ENCODE results near the gene CEP131.

CEP131 gene

GRCh38 chr17:81245665-81246342 is 23.0 kb upstream of the CEP131 start:
- H3K27me3 ChIP-seq (ENCODE audit: control insufficient read depth in 1 of 2, insufficient read depth in 2 of 2, low read length in 2 of 2): no peaks in the 10 kb centered on the region
- H3K27ac ChIP-seq (ENCODE audit: low read depth, low read length): no peak overlapping the region
- H3K4me1 ChIP-seq (ENCODE audit: control insufficient read depth in 1 of 2, insufficient read depth in 2 of 2, low read length in 2 of 2): peaks cover 8 to 13% of the 10 kb centered on the region in 2 donors
- H3K36me3 ChIP-seq (ENCODE audit: control insufficient read depth in 1 of 2, insufficient read depth in 2 of 2, low read length in 2 of 2): peaks cover 13 to 29% of the 10 kb centered on the region in 2 donors
- H3K9ac ChIP-seq (ENCODE audit: low read depth in 1 of 2, low read length in 2 of 2): no peak overlapping the region
- H3K4me3 ChIP-seq (ENCODE audit: low read depth in 1 of 2, low read length in 2 of 2): no peak overlapping the region
- H3K9me3 ChIP-seq (ENCODE audit: control insufficient read depth in 1 of 2, low read length in 2 of 2): no peaks in the 10 kb centered on the region

GRCh38 chr17:81245024-81245664 is 22.4 kb upstream of the CEP131 start:
- H3K4me1 ChIP-seq (ENCODE audit: control insufficient read depth in 1 of 2, insufficient read depth in 2 of 2, low read length in 2 of 2): peaks cover 5 to 11% of the 10 kb centered on the region in 2 donors
- H3K36me3 ChIP-seq (ENCODE audit: control insufficient read depth in 1 of 2, insufficient read depth in 2 of 2, low read length in 2 of 2): peaks cover 13 to 26% of the 10 kb centered on the region in 2 donors
- H3K4me3 ChIP-seq (ENCODE audit: low read depth in 1 of 2, low read length in 2 of 2): no peak overlapping the region
- H3K27me3 ChIP-seq (ENCODE audit: control insufficient read depth in 1 of 2, insufficient read depth in 2 of 2, low read length in 2 of 2): no peaks in the 10 kb centered on the region
- no peaks in the 10 kb centered on the region for H3K9me3 ChIP-seq (ENCODE audit: control insufficient read depth in 1 of 2, low read length in 2 of 2)
- no peak overlapping the region for H3K27ac ChIP-seq (ENCODE audit: low read depth, low read length)
- H3K9ac ChIP-seq (ENCODE audit: low read depth in 1 of 2, low read length in 2 of 2): no peak overlapping the region

GRCh38 chr17:81244358-81245023 is 21.7 kb upstream of the CEP131 start:
- H3K9ac ChIP-seq (ENCODE audit: low read depth in 1 of 2, low read length in 2 of 2): no peak overlapping the region
- peaks cover 8 to 12% of the 10 kb centered on the region in 2 donors for H3K4me1 ChIP-seq (ENCODE audit: control insufficient read depth in 1 of 2, insufficient read depth in 2 of 2, low read length in 2 of 2)
- H3K36me3 ChIP-seq (ENCODE audit: control insufficient read depth in 1 of 2, insufficient read depth in 2 of 2, low read length in 2 of 2): peaks cover 9 to 19% of the 10 kb centered on the region in 2 donors
- H3K9me3 ChIP-seq (ENCODE audit: control insufficient read depth in 1 of 2, low read length in 2 of 2): no peaks in the 10 kb centered on the region
- no peak overlapping the region for H3K4me3 ChIP-seq (ENCODE audit: low read depth in 1 of 2, low read length in 2 of 2)
- no peaks in the 10 kb centered on the region for H3K27me3 ChIP-seq (ENCODE audit: control insufficient read depth in 1 of 2, insufficient read depth in 2 of 2, low read length in 2 of 2)
- no peak overlapping the region for H3K27ac ChIP-seq (ENCODE audit: low read depth, low read length)

- Histone ChIP-seq H3K4me1 (ENCODE audit: control insufficient read depth in 1 of 2, insufficient read depth in 2 of 2, low read length in 2 of 2) (peaks cover 10 to 12% of the 10 kb centered on the region in 2 donors), H3K4me3 (ENCODE audit: low read depth in 1 of 2, low read length in 2 of 2) (no peak overlapping the region), H3K27ac (ENCODE audit: low read depth, low read length) (no peak overlapping the region), H3K27me3 (ENCODE audit: control insufficient read depth in 1 of 2, insufficient read depth in 2 of 2, low read length in 2 of 2) (no peaks in the 10 kb centered on the region), H3K9ac (ENCODE audit: low read depth in 1 of 2, low read length in 2 of 2) (no peak overlapping the region), H3K9me3 (ENCODE audit: control insufficient read depth in 1 of 2, low read length in 2 of 2) (no peaks in the 10 kb centered on the region), H3K36me3 (ENCODE audit: control insufficient read depth in 1 of 2, insufficient read depth in 2 of 2, low read length in 2 of 2) (peaks cover 7 to 17% of the 10 kb centered on the region in 2 donors)
Measured at GRCh38 chr17:81243333-81243664, 20.5 kb upstream of the CEP131 start.

- Histone ChIP-seq H3K4me1 (ENCODE audit: control insufficient read depth in 1 of 2, insufficient read depth in 2 of 2, low read length in 2 of 2) (peaks cover 17% of the 10 kb centered on the region in 2 donors), H3K27me3 (ENCODE audit: control insufficient read depth in 1 of 2, insufficient read depth in 2 of 2, low read length in 2 of 2) (no peaks in the 10 kb centered on the region), H3K27ac (ENCODE audit: low read depth, low read length) (no peak overlapping the region), H3K36me3 (ENCODE audit: control insufficient read depth in 1 of 2, insufficient read depth in 2 of 2, low read length in 2 of 2) (peaks cover 7 to 17% of the 10 kb centered on the region in 2 donors), H3K9me3 (ENCODE audit: control insufficient read depth in 1 of 2, low read length in 2 of 2) (no peaks in the 10 kb centered on the region), H3K4me3 (ENCODE audit: low read depth in 1 of 2, low read length in 2 of 2) (no peak overlapping the region), H3K9ac (ENCODE audit: low read depth in 1 of 2, low read length in 2 of 2) (no peak overlapping the region)
Measured at GRCh38 chr17:81242421-81243332, 19.9 kb upstream of the CEP131 start.

- Histone ChIP-seq H3K27ac (ENCODE audit: low read depth, low read length) (no peak overlapping the region), H3K4me3 (ENCODE audit: low read depth in 1 of 2, low read length in 2 of 2) (no peak overlapping the region), H3K36me3 (ENCODE audit: control insufficient read depth in 1 of 2, insufficient read depth in 2 of 2, low read length in 2 of 2) (peaks cover 7 to 14% of the 10 kb centered on the region in 2 donors), H3K9me3 (ENCODE audit: control insufficient read depth in 1 of 2, low read length in 2 of 2) (no peaks in the 10 kb centered on the region), H3K27me3 (ENCODE audit: control insufficient read depth in 1 of 2, insufficient read depth in 2 of 2, low read length in 2 of 2) (no peaks in the 10 kb centered on the region), H3K9ac (ENCODE audit: low read depth in 1 of 2, low read length in 2 of 2) (no peak overlapping the region), H3K4me1 (ENCODE audit: control insufficient read depth in 1 of 2, insufficient read depth in 2 of 2, low read length in 2 of 2) (peaks cover 22 to 24% of the 10 kb centered on the region in 2 donors)
Measured at GRCh38 chr17:81241648-81242420, 19.1 kb upstream of the CEP131 start.

GRCh38 chr17:81241203-81241602 is 18.4 kb upstream of the CEP131 start:
- peaks cover 22 to 24% of the 10 kb centered on the region in 2 donors for H3K4me1 ChIP-seq (ENCODE audit: control insufficient read depth in 1 of 2, insufficient read depth in 2 of 2, low read length in 2 of 2)

GRCh38 chr17:81240761-81241160 is 18.0 kb upstream of the CEP131 start:
- Histone ChIP-seq H3K9me3 (ENCODE audit: control insufficient read depth in 1 of 2, low read length in 2 of 2) (no peaks in the 10 kb centered on the region), H3K4me3 (ENCODE audit: low read depth in 1 of 2, low read length in 2 of 2) (no peak overlapping the region), H3K27ac (ENCODE audit: low read depth, low read length) (no peak overlapping the region), H3K9ac (ENCODE audit: low read depth in 1 of 2, low read length in 2 of 2) (no peak overlapping the region), H3K27me3 (ENCODE audit: control insufficient read depth in 1 of 2, insufficient read depth in 2 of 2, low read length in 2 of 2) (no peaks in the 10 kb centered on the region), H3K4me1 (ENCODE audit: control insufficient read depth in 1 of 2, insufficient read depth in 2 of 2, low read length in 2 of 2) (peaks cover 22 to 24% of the 10 kb centered on the region in 2 donors), H3K36me3 (ENCODE audit: control insufficient read depth in 1 of 2, insufficient read depth in 2 of 2, low read length in 2 of 2) (peaks cover 4 to 7% of the 10 kb centered on the region in 2 donors)

More at GRCh38 chr17:81241203-81241602, 18.4 kb upstream of the CEP131 start:
- Histone ChIP-seq H3K36me3 (ENCODE audit: control insufficient read depth in 1 of 2, insufficient read depth in 2 of 2, low read length in 2 of 2) (peaks cover 7 to 8% of the 10 kb centered on the region in 2 donors), H3K9ac (ENCODE audit: low read depth in 1 of 2, low read length in 2 of 2) (no peak overlapping the region), H3K9me3 (ENCODE audit: control insufficient read depth in 1 of 2, low read length in 2 of 2) (no peaks in the 10 kb centered on the region), H3K4me3 (ENCODE audit: low read depth in 1 of 2, low read length in 2 of 2) (no peak overlapping the region), H3K27ac (ENCODE audit: low read depth, low read length) (no peak overlapping the region), H3K27me3 (ENCODE audit: control insufficient read depth in 1 of 2, insufficient read depth in 2 of 2, low read length in 2 of 2) (no peaks in the 10 kb centered on the region)

Measured in duodenal mucosa (tissue), 2 donors.